HAP-1 (cell line): ENCODE measurements around the gene ZCCHC4.
A peak's percentile ranks its signal among the peaks of the same experiment; 100 is the strongest.
"Not testable (repeated sequence)": the region's sequence is repeated elsewhere in the genome, so short reads cannot be mapped to it uniquely, and the experiment has no call there.

Experiments
- DNase-seq, 2 experiments: peaks; one replicate each; pipeline ENCODE4 v3.0.0-alpha.2; 2016 to 2020; ENCODE audit warnings: low spot score in 2 of 2
- H3K27me3 ChIP-seq: fragments of 250-450 bp; sonication (Bioruptor Pico); 2 replicates; pipeline ENCODE4 v1.5.1; 2020; ENCODE audit warnings: low read depth, mild to moderate bottlenecking, moderate library complexity
- H3K36me3 ChIP-seq: fragments of 250-450 bp; sonication (Bioruptor Pico); replicated peaks from 2 replicates; pipeline ENCODE4 v1.5.1; 2020; ENCODE audit warnings: mild to moderate bottlenecking
- H3K4me1 ChIP-seq: fragments of 250-450 bp; sonication (Bioruptor Pico); 2 replicates; pipeline ENCODE4 v1.5.1; 2020; ENCODE audit warnings: mild to moderate bottlenecking
- H3K4me3 ChIP-seq: fragments of 250-450 bp; sonication (Bioruptor Pico); 2 replicates; pipeline ENCODE4 v1.5.1; 2020; ENCODE audit warnings: mild to moderate bottlenecking, moderate library complexity
- H3K9me3 ChIP-seq: fragments of 250-450 bp; sonication (Bioruptor Pico); 2 replicates; pipeline ENCODE4 v1.5.1; 2020; ENCODE audit warnings: mild to moderate bottlenecking, moderate library complexity
- in situ Hi-C: fragments of 300-500 bp; cut with MboI; formaldehyde crosslinking; loops from 3 replicates; pipeline ENCODE4 v1.14.3; 2020; ENCODE audit warnings: low sequenced_read_pairs, inconsistent platforms, mixed read lengths

ZCCHC4 gene

DNA sequence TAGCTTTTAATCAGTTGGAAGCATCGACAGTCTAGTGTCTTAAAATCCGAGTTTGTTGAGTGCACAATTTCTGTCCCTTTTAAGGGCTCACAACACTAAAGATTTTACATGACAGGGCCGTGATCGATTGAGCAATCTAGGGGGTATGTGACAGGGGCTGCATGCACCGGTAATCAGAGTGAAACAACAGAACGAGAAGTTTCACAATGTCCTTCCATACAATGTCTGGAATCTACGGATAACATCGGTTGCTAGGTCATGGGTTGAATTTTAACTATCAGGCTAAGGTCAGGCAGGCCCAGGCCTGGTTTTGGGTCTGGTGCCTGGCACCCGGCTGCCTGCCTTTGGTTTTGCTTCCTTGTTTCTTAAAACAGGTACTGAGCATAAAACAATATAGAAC, 60.0 kb downstream of the ZCCHC4 start:
- H3K4me1 ChIP-seq: not testable (repeated sequence)
- in situ Hi-C loops: loop anchor here (25.0 kb wide), 1 partner anchor 185 kb away; no protein-coding TSS in a partner anchor

DNA sequence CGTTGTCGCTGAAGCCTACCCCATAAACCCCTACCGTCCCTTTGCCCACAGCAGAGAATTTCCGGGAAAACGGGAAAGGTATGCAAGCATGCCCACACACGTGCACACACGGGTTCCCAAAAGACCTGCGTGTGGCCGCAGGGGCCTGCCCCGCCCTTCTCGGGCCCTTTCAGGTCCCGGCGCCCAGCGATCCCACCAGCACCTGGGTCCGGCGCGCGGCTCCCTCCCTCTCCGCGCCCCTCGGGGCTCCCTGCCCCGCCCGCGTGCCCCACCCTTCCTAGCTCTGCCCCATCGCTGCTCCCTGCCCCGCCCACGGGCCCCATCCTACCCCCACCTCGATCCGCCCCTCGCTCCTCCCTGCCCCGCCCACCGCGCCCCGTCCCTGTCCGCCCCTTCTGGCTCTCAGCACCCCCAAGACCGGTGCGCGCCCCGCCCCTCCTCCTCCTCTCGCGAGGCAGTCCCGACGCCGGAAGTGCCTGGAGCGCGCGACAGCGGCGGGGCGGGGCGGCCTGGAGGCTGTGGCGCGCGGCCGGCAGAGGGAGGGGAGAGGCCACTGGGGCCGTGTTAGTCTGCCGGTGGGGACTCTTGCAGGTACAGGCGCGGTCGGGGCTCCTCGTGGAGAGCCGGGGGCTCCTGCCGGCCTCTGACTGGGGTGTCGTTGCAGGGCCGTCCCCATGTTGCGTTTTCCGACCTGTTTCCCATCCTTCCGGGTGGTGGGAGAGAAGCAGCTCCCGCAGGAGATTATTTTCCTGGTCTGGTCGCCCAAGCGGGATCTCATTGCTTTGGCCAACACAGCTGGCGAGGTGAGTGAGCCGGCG, 64.4 kb downstream of the ZCCHC4 start, which contains the start of gene ANAPC4:
Gene ANAPC4 (plus strand): TSS at position 510 of the 818 bp plus-strand sequence. CDS start 165 bp downstream, at position 675.
- peak; percentile 88 to 99 for DNase-seq
- peaks cover 19% of the 10 kb centered on the region for H3K36me3 ChIP-seq
- H3K27me3 ChIP-seq: no peaks in the 10 kb centered on the region
- peak within 1 kb of the TSS; percentile 94 for H3K4me3 ChIP-seq
- peaks cover 8% of the 10 kb centered on the region; the same call in 1 of the 2 replicates for H3K4me1 ChIP-seq
- in situ Hi-C loops: no loop called here
- no peaks in the 10 kb centered on the region for H3K9me3 ChIP-seq

More for the DNA sequence above, 60.0 kb downstream of the ZCCHC4 start:
- H3K9me3 ChIP-seq, H3K36me3 ChIP-seq, H3K27me3 ChIP-seq, DNase-seq, H3K4me3 ChIP-seq: not testable (repeated sequence)

DNA sequence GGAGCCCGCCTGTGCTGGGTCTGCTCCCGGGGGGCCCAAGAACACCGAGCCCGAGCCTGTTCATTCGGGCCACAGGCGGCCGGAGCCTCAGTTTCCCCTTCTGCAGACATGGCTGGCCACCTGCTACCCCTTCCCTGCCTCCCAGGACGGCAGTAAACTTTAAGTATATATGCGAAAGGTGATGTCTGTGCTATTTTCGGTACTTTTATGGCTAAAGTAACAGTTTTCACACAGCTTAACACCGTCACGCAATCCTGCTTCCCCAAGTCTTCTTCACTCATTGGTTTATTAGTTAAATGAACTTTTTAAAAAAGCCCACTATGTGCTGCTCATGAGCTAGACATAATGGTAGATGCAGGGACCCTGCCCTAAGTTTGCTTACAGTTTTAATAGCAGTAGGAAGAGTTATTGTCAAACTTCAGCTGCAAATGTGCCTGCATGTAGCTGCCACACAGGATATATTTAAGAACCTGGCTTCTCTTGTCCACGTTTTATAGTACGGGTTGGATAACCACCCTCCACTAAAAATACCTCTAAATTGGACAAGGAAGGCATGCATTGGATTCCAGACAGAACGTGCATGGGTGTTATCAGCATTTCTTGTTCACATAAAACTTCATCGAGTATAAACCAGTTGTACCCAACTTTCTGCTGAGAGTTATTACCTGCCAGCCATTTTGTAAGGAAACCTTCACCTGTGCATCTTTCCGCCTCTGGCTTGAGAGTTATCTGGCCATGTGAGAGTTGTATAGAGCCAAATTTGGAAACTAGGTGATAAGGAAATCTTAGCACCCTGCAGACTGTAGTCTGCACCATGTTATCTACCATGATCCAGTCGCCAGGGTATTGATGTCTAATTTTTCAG, 65.2 kb downstream of the ZCCHC4 start:
- peaks cover 9% of the 10 kb centered on the region for H3K4me1 ChIP-seq
- in situ Hi-C loops: no loop called here
- H3K4me3 ChIP-seq: peak overlapping the region; percentile 94
- H3K9me3 ChIP-seq: no peaks in the 10 kb centered on the region
- peaks cover 22% of the 10 kb centered on the region for H3K36me3 ChIP-seq
- DNase-seq: no peak
- H3K27me3 ChIP-seq: no peaks in the 10 kb centered on the region

DNA sequence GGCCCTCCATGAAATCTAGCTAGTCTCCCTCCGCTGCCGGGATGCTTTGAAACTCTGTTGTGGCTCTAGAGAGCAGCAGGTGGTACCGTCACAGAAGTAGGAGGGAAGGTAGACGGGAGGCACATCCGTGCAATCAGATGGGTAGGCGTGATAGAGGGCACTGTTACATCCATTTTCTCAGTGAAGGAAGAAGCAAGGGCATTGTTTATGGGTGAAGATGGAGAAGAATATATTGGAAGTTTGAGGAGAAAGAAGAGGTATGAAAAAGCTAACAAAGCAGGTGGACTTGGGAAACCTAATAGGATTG, 65.8 kb downstream of the ZCCHC4 start:
- peaks cover 11% of the 10 kb centered on the region for H3K4me1 ChIP-seq

DNA sequence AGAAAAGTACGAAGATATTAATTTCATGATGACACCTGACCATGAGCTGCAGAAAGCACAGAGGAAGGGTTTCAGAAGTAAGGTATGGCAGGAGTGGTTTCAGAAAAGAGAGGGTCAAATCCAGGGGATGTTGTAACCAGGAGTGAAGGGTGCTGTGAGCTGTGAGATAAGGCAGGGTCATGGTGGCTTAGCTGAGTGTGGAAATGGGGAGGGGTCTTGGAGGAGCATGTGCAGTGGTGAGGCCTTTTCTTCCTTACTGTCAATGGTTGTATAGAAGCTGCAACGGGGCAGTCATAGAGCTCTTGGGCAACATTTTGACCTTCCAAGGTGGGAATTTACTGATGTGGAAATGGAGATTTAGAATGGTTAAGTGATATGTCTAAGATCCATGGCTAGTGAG, 67.0 kb downstream of the ZCCHC4 start:
- Histone ChIP-seq H3K9me3 (no peaks in the 10 kb centered on the region), H3K4me1 (peaks cover 11% of the 10 kb centered on the region), H3K27me3 (no peaks in the 10 kb centered on the region), H3K36me3 (peaks cover 33% of the 10 kb centered on the region), H3K4me3 (no peak overlapping the region)
- in situ Hi-C loops: no loop called here
- DNase-seq: no peak

More for the DNA sequence above, 65.8 kb downstream of the ZCCHC4 start:
- Histone ChIP-seq H3K27me3 (no peaks in the 10 kb centered on the region), H3K9me3 (no peaks in the 10 kb centered on the region), H3K4me3 (peak overlapping the region; percentile 94), H3K36me3 (peaks cover 25% of the 10 kb centered on the region)
- no peak for DNase-seq
- in situ Hi-C loops: no loop called here

DNA sequence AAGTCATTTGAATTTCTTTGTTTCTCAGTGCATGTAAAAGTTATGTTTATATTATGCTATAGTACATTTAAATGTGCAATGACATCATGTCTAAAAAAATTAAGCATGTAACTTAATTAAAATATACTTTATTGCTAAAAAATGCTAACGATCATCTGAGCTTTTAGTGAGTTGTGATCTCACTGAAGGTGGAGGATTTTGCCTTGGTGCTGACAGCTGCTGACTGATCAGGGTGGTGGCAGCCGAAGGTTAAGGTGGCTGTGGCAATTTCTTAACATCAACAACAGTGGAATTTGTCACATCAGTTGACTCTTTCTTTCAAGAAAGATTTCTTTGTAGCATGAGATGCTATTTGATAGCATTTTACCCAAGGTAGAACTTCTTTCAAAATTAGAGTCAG, 71.1 kb downstream of the ZCCHC4 start:
- Histone ChIP-seq H3K4me3 (no peak overlapping the region), H3K36me3 (peaks cover 37% of the 10 kb centered on the region), H3K27me3 (no peaks in the 10 kb centered on the region), H3K4me1 (peaks cover 5% of the 10 kb centered on the region), H3K9me3 (no peaks in the 10 kb centered on the region)
- in situ Hi-C loops: no loop called here
- no peak for DNase-seq

DNA sequence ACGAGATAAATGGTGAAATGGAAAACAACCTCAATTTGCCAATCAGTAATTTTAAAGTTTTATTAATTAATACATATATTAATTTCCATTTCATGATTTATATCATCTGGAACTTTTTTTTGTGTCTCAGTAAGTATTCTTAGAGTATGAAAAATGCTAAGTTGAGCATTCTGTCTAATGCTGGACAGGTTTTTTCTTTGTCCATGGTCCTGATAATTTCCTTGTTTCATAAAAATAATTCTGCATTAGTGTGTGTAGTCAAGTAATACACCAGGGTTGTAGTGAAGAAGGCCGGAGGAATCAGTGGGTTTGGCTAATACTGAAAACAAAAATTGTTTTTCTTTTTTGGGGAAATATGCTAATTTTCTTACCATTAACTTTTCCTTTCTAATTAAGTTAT, 74.4 kb downstream of the ZCCHC4 start:
- no peaks in the 10 kb centered on the region for H3K9me3 ChIP-seq
- peaks cover 3% of the 10 kb centered on the region for H3K4me1 ChIP-seq
- in situ Hi-C loops: no loop called here
- no peak for DNase-seq
- H3K36me3 ChIP-seq: peaks cover 38% of the 10 kb centered on the region
- no peak overlapping the region for H3K4me3 ChIP-seq
- no peaks in the 10 kb centered on the region for H3K27me3 ChIP-seq

DNA sequence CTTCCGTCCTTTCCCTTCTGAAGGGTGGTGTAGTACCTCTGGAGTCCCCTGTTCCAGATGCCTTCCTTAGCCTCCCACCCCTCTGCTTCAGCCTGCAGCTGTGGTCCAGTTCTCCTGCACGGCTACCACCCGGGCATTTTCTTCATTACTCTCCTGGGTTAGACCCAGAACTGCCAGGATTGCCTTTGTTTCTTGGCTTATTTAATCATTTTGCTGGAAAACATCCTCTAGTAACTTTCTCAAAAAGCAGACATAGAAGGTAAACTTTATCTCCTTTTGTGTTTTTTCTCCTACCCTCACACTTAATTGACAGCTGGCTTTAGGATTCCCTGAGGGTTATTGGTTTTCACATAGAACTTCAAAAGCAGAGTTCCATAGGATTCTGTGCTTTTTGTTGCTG, 84.7 kb downstream of the ZCCHC4 start:
- H3K4me1 ChIP-seq: no peaks in the 10 kb centered on the region
- peaks cover 27% of the 10 kb centered on the region for H3K36me3 ChIP-seq
- H3K27me3 ChIP-seq: no peaks in the 10 kb centered on the region
- no peaks in the 10 kb centered on the region for H3K9me3 ChIP-seq
- no peak overlapping the region for H3K4me3 ChIP-seq
- in situ Hi-C loops: no loop called here
- no peak for DNase-seq

DNA sequence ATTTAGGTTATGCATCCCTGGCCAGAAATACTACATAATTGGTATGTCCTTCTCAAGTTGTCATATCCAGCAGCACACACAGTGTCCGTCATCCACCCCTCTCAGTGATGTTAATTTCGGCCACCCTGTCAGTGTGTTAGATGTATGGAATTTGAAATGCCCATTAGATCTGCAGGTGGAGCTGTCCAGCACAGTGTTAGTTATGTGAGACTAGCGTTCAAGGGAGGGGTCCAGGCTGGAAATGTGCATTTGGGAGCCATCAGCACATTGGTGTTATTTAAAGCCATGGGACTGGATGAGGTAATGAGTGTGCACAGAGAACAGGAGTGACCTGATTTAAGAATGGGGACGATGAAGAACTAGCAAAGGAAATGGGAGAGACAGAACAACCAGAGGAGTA, 86.9 kb downstream of the ZCCHC4 start:
- Histone ChIP-seq H3K4me3 (no peak overlapping the region), H3K27me3 (no peaks in the 10 kb centered on the region), H3K36me3 (peaks cover 30% of the 10 kb centered on the region), H3K4me1 (no peaks in the 10 kb centered on the region), H3K9me3 (no peaks in the 10 kb centered on the region)
- DNase-seq: no peak
- in situ Hi-C loops: no loop called here

DNA sequence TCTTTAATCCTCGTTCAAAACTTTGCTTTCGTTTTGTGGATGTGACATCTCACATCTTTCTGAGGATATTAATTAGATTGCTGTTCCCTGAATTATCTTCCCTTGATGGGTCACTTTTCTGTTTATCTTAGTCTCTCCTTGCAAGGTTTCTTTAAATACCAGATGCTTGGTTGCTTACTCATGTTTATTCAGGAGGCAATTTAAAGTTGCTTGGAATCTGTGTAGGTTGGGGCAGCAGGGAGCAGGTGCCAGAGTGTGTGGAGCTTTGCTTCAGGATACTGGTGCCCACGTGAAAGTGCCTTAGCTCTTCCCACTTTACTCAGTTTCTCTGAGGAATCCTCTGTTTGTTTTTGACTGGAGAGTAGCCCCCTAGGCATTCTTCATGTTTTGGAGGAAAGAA, 88.5 kb downstream of the ZCCHC4 start:
- Histone ChIP-seq H3K4me1 (no peaks in the 10 kb centered on the region), H3K27me3 (no peaks in the 10 kb centered on the region), H3K9me3 (no peaks in the 10 kb centered on the region), H3K4me3 (no peak overlapping the region), H3K36me3 (peaks cover 29% of the 10 kb centered on the region)
- in situ Hi-C loops: no loop called here
- no peak for DNase-seq

DNA sequence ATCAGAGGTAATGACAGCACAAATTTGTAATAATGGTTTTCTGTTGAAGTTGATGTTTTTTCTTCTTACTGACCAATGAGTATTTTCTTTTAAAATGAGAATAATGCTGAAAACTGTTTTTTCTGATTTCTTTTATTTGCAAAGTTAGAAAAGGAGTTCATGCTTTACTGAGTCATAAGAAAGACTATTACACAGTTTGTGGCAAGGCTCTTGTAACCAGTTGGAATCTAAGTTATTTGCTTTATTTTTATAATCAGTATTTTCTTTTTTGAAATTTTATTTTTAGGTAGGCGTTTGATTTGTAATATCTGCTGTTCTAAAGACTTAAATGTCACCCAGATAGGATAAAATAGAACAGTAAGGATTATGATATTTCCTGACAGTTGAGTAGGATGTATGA, 89.9 kb downstream of the ZCCHC4 start:
- H3K4me3 ChIP-seq: no peak overlapping the region
- H3K9me3 ChIP-seq: no peaks in the 10 kb centered on the region
- no peak for DNase-seq
- H3K27me3 ChIP-seq: no peaks in the 10 kb centered on the region
- H3K4me1 ChIP-seq: no peaks in the 10 kb centered on the region
- in situ Hi-C loops: no loop called here
- peaks cover 21% of the 10 kb centered on the region for H3K36me3 ChIP-seq

DNA sequence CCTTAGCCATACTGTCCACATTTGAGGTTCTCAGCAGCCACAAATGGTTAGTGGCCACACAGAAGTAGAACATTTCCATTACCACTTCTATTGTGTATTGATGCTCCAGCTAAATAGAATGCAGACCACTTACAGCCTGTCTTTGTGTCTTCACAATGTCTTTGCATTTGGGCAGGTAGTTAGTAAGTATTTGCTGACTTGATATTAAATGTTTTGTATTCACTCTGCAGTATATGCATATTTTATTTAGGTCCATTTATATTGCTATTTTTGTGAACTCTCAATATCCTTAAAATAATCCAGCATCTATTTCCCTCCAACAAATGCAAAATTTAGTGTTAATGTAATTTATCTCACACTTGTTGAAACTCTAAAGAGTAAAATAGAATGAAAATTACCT, 91.1 kb downstream of the ZCCHC4 start:
- H3K27me3 ChIP-seq: no peaks in the 10 kb centered on the region
- no peak overlapping the region for H3K4me3 ChIP-seq
- no peaks in the 10 kb centered on the region for H3K4me1 ChIP-seq
- peaks cover 31% of the 10 kb centered on the region for H3K36me3 ChIP-seq
- in situ Hi-C loops: no loop called here
- DNase-seq: no peak
- H3K9me3 ChIP-seq: no peaks in the 10 kb centered on the region

DNA sequence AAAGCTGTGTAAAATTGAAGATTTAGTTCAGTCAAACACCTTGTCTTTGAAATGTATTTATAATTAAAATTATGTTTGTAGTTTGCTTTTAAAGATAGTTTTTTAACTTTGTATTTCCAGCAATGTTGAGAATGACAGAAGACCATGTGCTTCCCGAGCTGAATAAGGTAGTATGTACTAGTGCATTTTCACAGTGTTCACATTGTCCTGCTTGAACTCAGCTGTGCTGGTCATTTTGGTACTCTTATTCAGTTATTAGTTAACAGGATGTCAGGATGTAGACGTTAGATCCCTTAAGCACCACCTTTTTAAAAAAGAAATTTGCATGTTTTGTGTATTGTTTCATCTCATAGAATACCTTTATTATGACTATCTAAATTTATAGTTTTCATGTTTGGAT, 92.9 kb downstream of the ZCCHC4 start:
- Histone ChIP-seq H3K36me3 (peaks cover 45% of the 10 kb centered on the region), H3K4me3 (no peak overlapping the region)
- in situ Hi-C loops: no loop called here

DNA sequence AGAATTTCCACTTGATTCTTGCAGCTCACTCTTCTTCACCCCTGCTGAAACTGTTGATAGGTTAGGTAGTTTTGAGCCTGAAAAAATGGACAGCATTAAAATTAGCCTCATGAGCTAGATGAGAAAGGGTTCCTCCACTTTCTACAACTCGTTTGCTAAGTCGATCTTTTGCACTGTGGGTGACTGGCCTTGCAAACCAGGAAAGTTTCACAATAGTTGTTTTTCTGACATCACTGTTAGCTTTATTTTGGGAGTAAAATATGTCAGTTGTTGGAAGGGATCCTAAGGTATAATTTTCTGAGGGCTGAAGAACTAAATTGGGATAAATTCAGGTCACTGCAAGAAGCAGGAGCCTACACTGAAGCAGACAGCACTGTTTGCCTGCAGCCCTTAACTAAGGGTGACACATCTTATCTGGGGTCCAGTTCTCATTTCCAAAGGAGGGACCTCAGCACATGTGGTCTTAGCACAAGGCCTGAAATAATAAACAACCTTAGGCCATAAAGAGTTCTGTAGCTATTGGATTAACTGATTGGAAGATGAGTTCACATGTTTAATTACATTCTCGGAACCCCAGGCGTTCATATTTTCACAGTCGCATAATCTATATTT, 93.6 kb downstream of the ZCCHC4 start:
- no peak for DNase-seq
- Histone ChIP-seq H3K9me3 (no peaks in the 10 kb centered on the region), H3K36me3 (peaks cover 53% of the 10 kb centered on the region), H3K4me1 (no peaks in the 10 kb centered on the region), H3K4me3 (no peak overlapping the region), H3K27me3 (no peaks in the 10 kb centered on the region)
- in situ Hi-C loops: no loop called here

More for the DNA sequence above, 92.9 kb downstream of the ZCCHC4 start:
- no peaks in the 10 kb centered on the region for H3K9me3 ChIP-seq
- no peak for DNase-seq
- no peaks in the 10 kb centered on the region for H3K4me1 ChIP-seq
- H3K27me3 ChIP-seq: no peaks in the 10 kb centered on the region
